H1 (cell line): ENCODE data around the gene BIVM. TPM values are rescaled to one million over a fixed set of nuclear protein-coding genes. Genes with fewer than 3 reads are reported as not detected.

Experiments
- CTCF ChIA-PET: fragments of 300-600 bp; sonication (Branson Sonifier 250); formaldehyde crosslinking; loops from one replicate; lab custom pipeline; 2021; ENCODE audit not compliant: partially characterized antibody; lab: Charles Lee
- POLR2A ChIA-PET: fragments of 300-600 bp; sonication (Branson Sonifier 250); formaldehyde crosslinking; loops from one replicate; lab custom pipeline; 2021; ENCODE audit warnings: inconsistent platforms; ENCODE audit not compliant: partially characterized antibody; lab: Charles Lee
- DNase-seq, 2 experiments: peaks; one replicate each; pipeline versions ENCODE4 v3.0.0 to v3.0.0-alpha.2; 2010 to 2022; ENCODE audit warnings: low spot score in 2 of 2, low read depth in 1 of 2, mixed read lengths in 1 of 2
- FAIRE-seq: peaks from 2 replicates; lab custom pipeline; 2011; peaks lifted over from hg19 to GRCh38; lab: Jason Lieb, UNC
- H2AFZ ChIP-seq: 2 replicates; pipeline ENCODE4 v1.8.1; 2012; ENCODE audit warnings: low read length, inconsistent platforms
- H2AK5ac ChIP-seq: 2 replicates; pipeline ENCODE4 v1.6.1; 2013; ENCODE audit warnings: low read depth, low read length
- H2BK120ac ChIP-seq: replicated peaks from 2 replicates; pipeline ENCODE3; 2013; ENCODE audit warnings: low read depth, low read length, inconsistent platforms
- H2BK12ac ChIP-seq: 2 replicates; pipeline ENCODE4 v1.6.1; 2013; ENCODE audit warnings: low read depth, low read length
- H2BK15ac ChIP-seq: 2 replicates; pipeline ENCODE4 v1.6.1; 2013; ENCODE audit warnings: low read length
- H2BK20ac ChIP-seq: 2 replicates; pipeline ENCODE4 v1.6.1; 2013; ENCODE audit warnings: low read length
- H2BK5ac ChIP-seq: 2 replicates; pipeline ENCODE4 v1.6.1; 2013; ENCODE audit warnings: low read depth, low read length
- H3K14ac ChIP-seq: 2 replicates; pipeline ENCODE4 v1.6.1; 2013; ENCODE audit warnings: inconsistent platforms; ENCODE audit not compliant: insufficient read length
- H3K18ac ChIP-seq: 2 replicates; pipeline ENCODE4 v1.6.1; 2013; ENCODE audit warnings: low read length; ENCODE audit errors: extremely low read depth
- H3K23ac ChIP-seq: 2 replicates; pipeline ENCODE4 v1.6.1; 2013; ENCODE audit warnings: inconsistent platforms; ENCODE audit not compliant: insufficient read length
- H3K23me2 ChIP-seq: 2 replicates; pipeline ENCODE4 v1.6.1; 2013; ENCODE audit warnings: low read depth, low read length
- H3K27ac ChIP-seq: 2 replicates; pipeline ENCODE4 v1.6.1; 2011; ENCODE audit warnings: low read depth, low read length, inconsistent platforms
- H3K27me3 ChIP-seq, 4 experiments: replicated peaks in 1 of 4; 1 replicate in 1 of 4; 2 replicates in 3 of 4; pipeline versions ENCODE4 v1.6.1 to v1.8.1; 2011 to 2013; ENCODE audit warnings: low read length in 3 of 4, mild to moderate bottlenecking in 3 of 4, inconsistent platforms in 2 of 4, mixed read lengths in 2 of 4, moderate library complexity in 1 of 4; ENCODE audit not compliant: control insufficient read depth in 3 of 4, insufficient read depth in 3 of 4; ENCODE audit errors: extremely low read depth in 1 of 4
- H3K36me3 ChIP-seq, 4 experiments: 2 replicates each; pipeline versions ENCODE4 v1.6.1 to v1.8.1; 2011 to 2013; ENCODE audit warnings: mild to moderate bottlenecking in 4 of 4, low read length in 3 of 4, moderate library complexity in 2 of 4, control low read depth in 1 of 4, inconsistent platforms in 1 of 4; ENCODE audit not compliant: insufficient read depth in 4 of 4, control insufficient read depth in 2 of 4
- H3K4ac ChIP-seq: replicated peaks from 2 replicates; pipeline ENCODE3; 2013; ENCODE audit warnings: low read length, low read depth, mixed read lengths, inconsistent platforms; ENCODE audit not compliant: insufficient read length
- H3K4me1 ChIP-seq, 4 experiments: replicated peaks in 1 of 4; 1 replicate in 1 of 4; 2 replicates in 3 of 4; pipeline versions ENCODE4 v1.6.1 to v1.8.1; 2011 to 2013; ENCODE audit warnings: low read length in 3 of 4, inconsistent platforms in 2 of 4, mixed read lengths in 1 of 4; ENCODE audit not compliant: insufficient read depth in 4 of 4, control insufficient read depth in 3 of 4
- H3K4me2 ChIP-seq, 2 experiments: 2 replicates each; pipeline versions ENCODE4 v1.6.1 to v1.8.1; 2011 to 2013; ENCODE audit warnings: low read depth in 2 of 2, low read length in 2 of 2, control low read depth in 1 of 2, inconsistent platforms in 1 of 2, mild to moderate bottlenecking in 1 of 2; ENCODE audit not compliant: insufficient read depth in 1 of 2
- H3K4me3 ChIP-seq, 4 experiments: fragments of 200-600, 300-600 bp in 1 of 4; sonication (generic), shearing (Covaris generic), sonication (Bioruptor Twin) in 1 of 4; 2 replicates each; pipeline versions ENCODE4 v1.5.1 to v1.8.1; 2011 to 2016; ENCODE audit warnings: low read length in 4 of 4, low read depth in 3 of 4, control low read depth in 2 of 4, inconsistent platforms in 2 of 4, mild to moderate bottlenecking in 2 of 4, mixed read lengths in 1 of 4, moderate library complexity in 1 of 4; ENCODE audit not compliant: insufficient read depth in 2 of 4; ENCODE audit errors: extremely low read depth in 1 of 4
- H3K56ac ChIP-seq: replicated peaks from 2 replicates; pipeline ENCODE3; 2013; ENCODE audit warnings: low read depth, mild to moderate bottlenecking, mixed read lengths, low read length, inconsistent platforms; ENCODE audit not compliant: insufficient read length
- H3K79me1 ChIP-seq: 2 replicates; pipeline ENCODE4 v1.6.1; 2013; ENCODE audit warnings: low read depth, low read length, control low read depth
- H3K79me2 ChIP-seq, 2 experiments: 2 replicates each; pipeline versions ENCODE4 v1.6.1 to v1.8.1; 2012 to 2013; ENCODE audit warnings: low read length in 2 of 2, mild to moderate bottlenecking in 2 of 2, inconsistent platforms in 1 of 2; ENCODE audit not compliant: insufficient read depth in 2 of 2, control insufficient read depth in 1 of 2
- H3K9ac ChIP-seq, 4 experiments: replicated peaks in 1 of 4; 1 replicate in 1 of 4; 2 replicates in 3 of 4; pipeline versions ENCODE4 v1.6.1 to v1.8.1; 2011 to 2013; ENCODE audit warnings: low read depth in 3 of 4, low read length in 3 of 4, control low read depth in 2 of 4, mild to moderate bottlenecking in 2 of 4, moderate library complexity in 2 of 4, inconsistent platforms in 1 of 4; ENCODE audit errors: extremely low read depth in 1 of 4
- H3K9me3 ChIP-seq, 2 experiments: 2 replicates each; pipeline versions ENCODE4 v1.6.1 to v1.8.1; 2012 to 2013; ENCODE audit warnings: mild to moderate bottlenecking in 2 of 2, moderate library complexity in 2 of 2, control low read depth in 1 of 2, inconsistent platforms in 1 of 2, low read depth in 1 of 2, low read length in 1 of 2, mixed read lengths in 1 of 2; ENCODE audit not compliant: insufficient read depth in 2 of 2
- H4K20me1 ChIP-seq, 2 experiments: replicated peaks in 1 of 2; 2 replicates each; pipeline versions ENCODE3 to v1.8.1; 2011 to 2013; ENCODE audit warnings: inconsistent platforms in 2 of 2, low read length in 2 of 2, mild to moderate bottlenecking in 1 of 2; ENCODE audit not compliant: insufficient read depth in 2 of 2, control insufficient read depth in 1 of 2
- H4K5ac ChIP-seq: 2 replicates; pipeline ENCODE4 v1.6.1; 2013; ENCODE audit warnings: low read length, low read depth, mixed read lengths, inconsistent platforms; ENCODE audit not compliant: insufficient read length
- H4K8ac ChIP-seq: 2 replicates; pipeline ENCODE4 v1.8.0; 2013; ENCODE audit warnings: mild to moderate bottlenecking, moderate library complexity, low read length, inconsistent platforms; ENCODE audit not compliant: insufficient read depth; ENCODE audit errors: extremely low read depth
- H4K91ac ChIP-seq: replicated peaks from 2 replicates; pipeline ENCODE3; 2013; ENCODE audit warnings: low read length, mixed read lengths, inconsistent platforms; ENCODE audit not compliant: insufficient read length
- BACH1 ChIP-seq: IDR thresholded peaks from 2 replicates; pipeline ENCODE4 v1.6.1; 2012; ENCODE audit warnings: low read length, improper control_type of control experiment
- BCL11A ChIP-seq, 2 experiments: IDR thresholded peaks; one replicate each; pipeline ENCODE4 v1.6.1; 2011; ENCODE audit warnings: low read depth in 2 of 2, low read length in 2 of 2, mild to moderate bottlenecking in 2 of 2
- CBX8 ChIP-seq: fragments of 300-800, 300-1000 bp; sonication (generic); IDR thresholded peaks from 2 replicates; pipeline ENCODE4 v1.7.1; 2016; ENCODE audit warnings: low read depth, low read length, borderline replicate concordance
- E2F6 ChIP-seq: IDR thresholded peaks from 2 replicates; pipeline ENCODE4 v1.6.1; 2012; ENCODE audit warnings: inconsistent platforms
- HDAC2 ChIP-seq, 2 experiments: fragments of 300-600 bp in 1 of 2; sonication (generic) in 1 of 2; IDR thresholded peaks; 2 replicates each; pipeline ENCODE4 v1.6.1; 2011 to 2012; ENCODE audit warnings: low read depth in 2 of 2, low read length in 2 of 2, mild to moderate bottlenecking in 2 of 2, moderate library complexity in 2 of 2, borderline replicate concordance in 1 of 2, inconsistent platforms in 1 of 2
- KDM5A ChIP-seq: fragments of 200-600 bp; IDR thresholded peaks from 2 replicates; pipeline ENCODE4 v1.7.1; 2012; ENCODE audit warnings: mild to moderate bottlenecking, low read length, inconsistent platforms, mixed read lengths
- RBBP5 ChIP-seq: IDR thresholded peaks from 2 replicates; pipeline ENCODE4 v1.7.1; 2012; ENCODE audit warnings: low read depth, mild to moderate bottlenecking, inconsistent platforms, low read length, moderate library complexity, borderline replicate concordance
- SAP30 ChIP-seq: fragments of 300-600 bp; sonication (generic); IDR thresholded peaks from 2 replicates; pipeline ENCODE4 v1.7.1; 2012; ENCODE audit warnings: low read length, moderate library complexity, mild to moderate bottlenecking, inconsistent platforms; ENCODE audit not compliant: insufficient read depth, insufficient replicate concordance
- WGBS, 2 experiments: shearing (Covaris generic) in 1 of 2; methylation state at CpG; one replicate each; pipeline versions ENCODE4 v1.1.6 to v1.1.7; 2013 to 2015; ENCODE audit warnings: low lambda C conversion rate in 2 of 2, mixed read lengths in 2 of 2, inconsistent platforms in 1 of 2, low coverage in 1 of 2, missing lambda C conversion rate in 1 of 2; ENCODE audit not compliant: insufficient replicate concordance in 2 of 2, insufficient coverage in 1 of 2, insufficient read length in 1 of 2; ENCODE audit errors: extremely low coverage in 1 of 2, missing lambda C conversion rate in 1 of 2; 5-methylcytosine and 5-hydroxymethylcytosine counted together
- polyA plus RNA-seq, 7 experiments: library from polyadenylated mRNA; depleted of rRNA in 3 of 7; stranded (reverse) in 5 of 7; unstranded in 2 of 7; fragments of >200 nt in 5 of 7; fragments of 200-250 nt in 2 of 7; gene quantifications; 1 replicate in 5 of 7; 2 replicates in 1 of 7; 4 replicates in 1 of 7; pipeline versions ENCODE4 v1.2.1 to v1.2.3, GENCODE V29; 2011 to 2013; ENCODE audit warnings: missing spikeins in 2 of 7, mixed read lengths in 2 of 7
- total RNA-seq: library from RNA; stranded (reverse); fragmentation: NEBNext Ultra II Directional; extraction: Animal tissue kit (Norgen Biotek cat#: 25700); gene quantifications from 2 replicates; pipeline ENCODE4 v1.2.1, GENCODE V29; 2021

BIVM gene
- total and polyA plus RNA-seq, 2 of the 8 experiments (the other 6 are each of a cell fraction or from before 2014, with no cell fraction given) = 1.8 to 5.5 TPM

GRCh38 chr13:102846261-102847015 is 47.5 kb downstream of the BIVM start:
- Histone ChIP-seq H2AFZ (peak overlapping the region; percentile 93), H4K8ac (peak overlapping the region; percentile 75), H2BK20ac (no peak overlapping the region), H3K23me2 (peaks cover 7% of the 10 kb centered on the region; the same call in 1 of the 2 replicates), H3K4me1 (peaks cover 0 to 2% (median 0%) of the 10 kb centered on the region in 4 experiments; a peak in 1 of 7 replicates), H3K27ac (no peak overlapping the region), H3K4me2 (peak overlapping the region; percentile 82 to 92), H3K9ac (peak overlapping the region; percentile 38 to 77 (median 60); a peak in 5 of 7 replicates), H2BK15ac (no peak overlapping the region), H3K4ac (no peak overlapping the region), H3K79me2 (0 out of 4 replicates have a peak, but pooled peaks cover 0 to 5% of the 10 kb centered on the region in 2 experiments), H4K91ac (no peak overlapping the region), H3K14ac (no peak overlapping the region)
- DNase-seq = no peak
- ChIA-PET POLR2A (interaction anchor here (0.7 to 1.8 kb wide), 8 partner anchors 12 to 254 kb away, joined by 3 to 9 read pairs (median 4); partner anchors contain the start of genes TEX30 and TPP2), CTCF (interaction anchor here (0.7 to 3.3 kb wide), 10 partner anchors 14 to 267 kb away, joined by 3 to 14 read pairs (median 4); no protein-coding TSS in a partner anchor)
- no peak for FAIRE-seq
- 0 out of 2 replicates have a peak, but pooled peaks have one; percentile 1 for TF ChIP-seq RBBP5
- TF ChIP-seq CBX8 = no peak
- TF ChIP-seq SAP30 = peak; percentile 85
- 0 out of 2 replicates have a peak, but pooled peaks have one; percentile 13 for TF ChIP-seq KDM5A
- TF ChIP-seq E2F6 = no peak
- TF ChIP-seq BCL11A (IDR thresholded peaks at IDR 0.05; ENCODE audit: low read depth in 2 of 2, low read length in 2 of 2) = no peak
- TF ChIP-seq BACH1 = no peak
- TF ChIP-seq HDAC2 (IDR thresholded peaks at IDR 0.05; ENCODE audit: borderline replicate concordance in 1 of 2, low read depth in 2 of 2, low read length in 2 of 2) = 0 out of 4 replicates have a peak, but pooled peaks of 1 of the 2 experiments have one; percentile 34
- TF ChIP-seq, all 59 proteins: peak for 4
- Histone ChIP-seq H2BK12ac (no peak overlapping the region), H3K56ac (no peak overlapping the region), H3K36me3 (no peaks in the 10 kb centered on the region), H3K9me3 (no peaks in the 10 kb centered on the region), H4K20me1 (no peaks in the 10 kb centered on the region), H3K4me3 (peak overlapping the region; percentile 64 to 95 (median 90)), H4K5ac (no peak overlapping the region), H2BK5ac (0 out of 2 replicates have a peak overlapping the region, but pooled peaks have one; percentile 77), H3K27me3 (no peaks in the 10 kb centered on the region), H2BK120ac (no peak overlapping the region), H3K79me1 (0 out of 2 replicates have a peak, but pooled peaks cover 2% of the 10 kb centered on the region), H2AK5ac (no peak overlapping the region), H3K18ac (no peak overlapping the region), H3K23ac (no peak overlapping the region)
- 1% methylated on average over 31 of the region's 31 CpGs; no CpG with 5 or more reads in 1 of the 2 experiments for WGBS, 2 experiments
